GM12878 (cell line): ENCODE measurements around the gene OTOG. TPM values are rescaled to one million over a fixed set of nuclear protein-coding genes. Genes with fewer than 3 reads are reported as not detected.

Experiments
- ATAC-seq: fragments of 200-7000 bp; cut with Tn5 transposase; 3 replicates; pipeline ENCODE4 v1.9.1; 2020; ENCODE audit warnings: mild to moderate bottlenecking, moderate library complexity
- BruUV-seq: library from RNA; stranded (reverse); fragments of 400-500 nt; replicated peaks from 2 replicates; lab custom pipeline; 2021; lab: Mats Ljungman, UMichigan
- CTCF ChIA-PET: fragments of 300-600 bp; sonication (Branson Sonifier 250); formaldehyde crosslinking; extraction: SDS; loops from one replicate; lab custom pipeline; 2021; ENCODE audit warnings: inconsistent platforms; lab: Yijun Ruan, JAX
- POLR2A ChIA-PET: fragments of 350-600 bp; formaldehyde crosslinking; extraction: SDS; loops from one replicate; lab custom pipeline; 2021; ENCODE audit warnings: inconsistent platforms; lab: Charles Lee
- RAD21 ChIA-PET: fragments of 300-600 bp; sonication (Branson Sonifier 250); formaldehyde crosslinking; loops from one replicate; lab custom pipeline; 2023; ENCODE audit warnings: antibody characterized with exemption; ENCODE audit not compliant: unreplicated experiment; lab: Charles Lee
- SMC1A ChIA-PET: fragments of 300-600 bp; sonication (Branson Sonifier 250); formaldehyde crosslinking; loops from one replicate; lab custom pipeline; 2023; ENCODE audit not compliant: unreplicated experiment, uncharacterized antibody; lab: Charles Lee
- DNase-seq: peaks from one replicate; pipeline ENCODE4 v3.0.0-alpha.2; 2011; ENCODE audit warnings: low read depth, low spot score
- FAIRE-seq: peaks from 3 replicates; lab custom pipeline; 2011; peaks lifted over from hg19 to GRCh38; lab: Jason Lieb, UNC
- H2AFZ ChIP-seq: 2 replicates; pipeline ENCODE4 v1.6.0; 2011; ENCODE audit warnings: low read depth, low read length, control low read depth; ENCODE audit not compliant: control insufficient read depth
- H3K27ac ChIP-seq: 2 replicates; pipeline ENCODE4 v1.5.1; 2011; ENCODE audit warnings: control low read depth; ENCODE audit not compliant: control insufficient read depth, insufficient read depth
- H3K27me3 ChIP-seq, 2 experiments: replicated peaks in 1 of 2; 2 replicates each; pipeline versions ENCODE4 v1.6.0 to v1.6.1; 2011; ENCODE audit warnings: low read length in 1 of 2; ENCODE audit not compliant: control insufficient read depth in 2 of 2, insufficient read depth in 2 of 2
- H3K36me3 ChIP-seq, 2 experiments: 2 replicates each; pipeline ENCODE4 v1.5.1; 2011; ENCODE audit warnings: low read length in 1 of 2; ENCODE audit not compliant: control insufficient read depth in 2 of 2, insufficient read depth in 2 of 2
- H3K4me1 ChIP-seq: 2 replicates; pipeline ENCODE4 v1.6.1; 2011; ENCODE audit warnings: mild to moderate bottlenecking, low read length, moderate library complexity, mixed read lengths; ENCODE audit not compliant: control insufficient read depth, insufficient read depth
- H3K4me2 ChIP-seq: 2 replicates; pipeline ENCODE4 v1.6.0; 2011; ENCODE audit warnings: control low read depth; ENCODE audit not compliant: control insufficient read depth, insufficient read depth
- H3K4me3 ChIP-seq: fragments of 200-600 bp; sonication (generic); 2 replicates; pipeline ENCODE4 v1.5.1; 2016
- H3K79me2 ChIP-seq: 2 replicates; pipeline ENCODE4 v1.6.0; 2011; ENCODE audit warnings: low read length; ENCODE audit not compliant: control insufficient read depth, insufficient read depth
- H3K9ac ChIP-seq: 2 replicates; pipeline ENCODE4 v1.8.0; 2011; ENCODE audit warnings: low read length, control low read depth, mixed read lengths; ENCODE audit not compliant: control insufficient read depth, insufficient read depth
- H3K9me3 ChIP-seq: replicated peaks from 3 replicates; pipeline ENCODE4 v1.5.1; 2011; ENCODE audit warnings: mild to moderate bottlenecking, low read length; ENCODE audit not compliant: control insufficient read depth, insufficient read depth
- H4K20me1 ChIP-seq: 2 replicates; pipeline ENCODE4 v1.6.0; 2011; ENCODE audit not compliant: control insufficient read depth, insufficient read depth
- BCL3 ChIP-seq: IDR thresholded peaks from 2 replicates; pipeline ENCODE4 v1.6.1; 2011; ENCODE audit warnings: borderline replicate concordance, low read depth, mild to moderate bottlenecking, moderate library complexity, low read length; ENCODE audit not compliant: insufficient read depth, poor library complexity, severe bottlenecking
- FOS ChIP-seq: IDR thresholded peaks from 3 replicates; pipeline ENCODE4 v1.6.1; 2011; ENCODE audit warnings: borderline replicate concordance; ENCODE audit not compliant: insufficient read length; ENCODE audit errors: extremely low read depth
- HCFC1 ChIP-seq: fragments of 150-350 bp; IDR thresholded peaks from 2 replicates; pipeline ENCODE4 v1.6.1; 2014; ENCODE audit warnings: low read length
- NFYB ChIP-seq: IDR thresholded peaks from 2 replicates; pipeline ENCODE4 v1.6.1; 2011; ENCODE audit warnings: low read depth, mild to moderate bottlenecking, low read length, improper control_type of control experiment, moderate library complexity; ENCODE audit not compliant: insufficient read depth
- PAX5 ChIP-seq: IDR thresholded peaks from 2 replicates; pipeline ENCODE4 v1.6.1; 2011; ENCODE audit warnings: low read depth, low read length, borderline replicate concordance
- RBBP5 ChIP-seq: fragments of 200-600 bp; sonication (generic); conservative IDR thresholded peaks from 2 replicates; pipeline ENCODE4 v1.6.1; 2016
- SMAD5 ChIP-seq: IDR thresholded peaks from 2 replicates; pipeline ENCODE4 v1.6.1; 2016; ENCODE audit warnings: antibody characterized with exemption, low read depth
- SMARCA5 ChIP-seq: fragments of 450-650 bp; IDR thresholded peaks from 2 replicates; pipeline ENCODE4 v1.6.1; 2017; ENCODE audit warnings: mild to moderate bottlenecking
- TCF7 ChIP-seq: IDR thresholded peaks from 2 replicates; pipeline ENCODE4 v1.6.1; 2014; ENCODE audit warnings: antibody characterized with exemption, borderline replicate concordance
- ZBTB33 ChIP-seq: fragments of 450-650 bp; IDR thresholded peaks from 2 replicates; pipeline ENCODE4 v1.6.1; 2017; ENCODE audit warnings: mild to moderate bottlenecking
- ZNF207 ChIP-seq: fragments of 450-650 bp; IDR thresholded peaks from 2 replicates; pipeline ENCODE4 v1.6.1; 2014; ENCODE audit warnings: antibody characterized with exemption, mild to moderate bottlenecking, borderline replicate concordance
- ZNF274 ChIP-seq: IDR thresholded peaks from one replicate; pipeline ENCODE4 v1.8.0; 2011; ENCODE audit not compliant: insufficient read length, insufficient read depth
- WGBS: methylation state at CpG from one replicate; pipeline ENCODE4 v1.1.6; 2016; ENCODE audit warnings: low lambda C conversion rate; ENCODE audit not compliant: insufficient replicate concordance, insufficient coverage; ENCODE audit errors: missing lambda C conversion rate; 5-methylcytosine and 5-hydroxymethylcytosine counted together
- in situ Hi-C: fragments of 300-500 bp; cut with MboI; formaldehyde crosslinking; loops from 9 replicates; pipeline ENCODE4 v1.14.3; 2018; ENCODE audit warnings: mixed read lengths
- intact Hi-C: fragments of 100-400 bp; cut with micrococcal nuclease; formaldehyde crosslinking; loops from one replicate; pipeline ENCODE4 v1.14.2; 2022; ENCODE audit not compliant: unreplicated experiment
- polyA plus RNA-seq, 11 experiments: library from polyadenylated mRNA; depleted of rRNA in 4 of 11; unstranded in 6 of 11; stranded (reverse) in 5 of 11; fragments of >200 nt; fragmentation: Nextera tagmentation in 4 of 11; fragmentation: Illumina TruSeq in 1 of 11; extraction: Ambion mirVana in 4 of 11; extraction: Trizol in 1 of 11; gene quantifications; 1 replicate in 1 of 11; 2 replicates in 10 of 11; pipeline versions ENCODE4 v1.2.1 to v1.2.3, GENCODE V29; 2011 to 2016; ENCODE audit warnings: inconsistent platforms in 2 of 11, missing spikeins in 2 of 11, low read depth in 1 of 11
- total RNA-seq, 4 experiments: library from RNA; depleted of rRNA in 3 of 4; stranded (reverse); fragments of >200 nt in 3 of 4; fragmentation: Illumina TruSeq in 1 of 4; extraction: Trizol in 1 of 4; gene quantifications; 2 replicates each; pipeline versions ENCODE4 v1.2.1 to v1.2.3, GENCODE V29; 2013 to 2021
- TF ChIP-seq, protein P1 (sequence below): fragments of 450-650 bp; IDR thresholded peaks from 2 replicates; pipeline ENCODE4 v1.6.1; 2017; ENCODE audit warnings: mild to moderate bottlenecking, moderate library complexity
- TF ChIP-seq, protein P2 (sequence below): IDR thresholded peaks from 2 replicates; pipeline ENCODE4 v1.6.1; 2011; ENCODE audit warnings: low read depth, low read length, improper control_type of control experiment, borderline replicate concordance

OTOG gene
- total and polyA plus RNA-seq, 10 of the 15 experiments (the other 5 are each of a cell fraction or from before 2014, with no cell fraction given), result not detected

GRCh38 chr11:17505146-17505545 lies 41.9 kb upstream of the OTOG start:
- POLR2A ChIA-PET, result no interaction called here
- intact Hi-C loops, result no loop called here

More at GRCh38 chr11:17505146-17505545, 41.9 kb upstream of the OTOG start:
- H3K4me3 ChIP-seq, result no peak overlapping the region
- WGBS, result 46% methylated on average over 4 of the region's 4 CpGs
- no peak for FAIRE-seq
- no peaks in the 10 kb centered on the region for H3K9me3 ChIP-seq
- H3K27ac ChIP-seq, result no peak overlapping the region
- RAD21 ChIA-PET, result interaction anchor here (0.7 to 3.3 kb wide), 2 partner anchors 121 to 275 kb away, joined by 3 to 19 read pairs; no protein-coding TSS in a partner anchor
- H3K79me2 ChIP-seq, result no peaks in the 10 kb centered on the region
- CTCF ChIA-PET, result interaction anchor here (0.7 to 4.0 kb wide), 8 partner anchors 8 to 275 kb away, joined by 3 to 36 read pairs (median 4); no protein-coding TSS in a partner anchor
- ATAC-seq, result no peak
- TF ChIP-seq SMARCA5 (no peak), ZNF274 (no peak), HCFC1 (no peak), BCL3 (no peak), ZBTB33 (no peak), ZNF207 (no peak), NFYB (no peak), RBBP5 (no peak), TCF7 (no peak), SMAD5 (no peak), FOS (no peak), PAX5 (no peak)
- TF ChIP-seq, protein P1, sequence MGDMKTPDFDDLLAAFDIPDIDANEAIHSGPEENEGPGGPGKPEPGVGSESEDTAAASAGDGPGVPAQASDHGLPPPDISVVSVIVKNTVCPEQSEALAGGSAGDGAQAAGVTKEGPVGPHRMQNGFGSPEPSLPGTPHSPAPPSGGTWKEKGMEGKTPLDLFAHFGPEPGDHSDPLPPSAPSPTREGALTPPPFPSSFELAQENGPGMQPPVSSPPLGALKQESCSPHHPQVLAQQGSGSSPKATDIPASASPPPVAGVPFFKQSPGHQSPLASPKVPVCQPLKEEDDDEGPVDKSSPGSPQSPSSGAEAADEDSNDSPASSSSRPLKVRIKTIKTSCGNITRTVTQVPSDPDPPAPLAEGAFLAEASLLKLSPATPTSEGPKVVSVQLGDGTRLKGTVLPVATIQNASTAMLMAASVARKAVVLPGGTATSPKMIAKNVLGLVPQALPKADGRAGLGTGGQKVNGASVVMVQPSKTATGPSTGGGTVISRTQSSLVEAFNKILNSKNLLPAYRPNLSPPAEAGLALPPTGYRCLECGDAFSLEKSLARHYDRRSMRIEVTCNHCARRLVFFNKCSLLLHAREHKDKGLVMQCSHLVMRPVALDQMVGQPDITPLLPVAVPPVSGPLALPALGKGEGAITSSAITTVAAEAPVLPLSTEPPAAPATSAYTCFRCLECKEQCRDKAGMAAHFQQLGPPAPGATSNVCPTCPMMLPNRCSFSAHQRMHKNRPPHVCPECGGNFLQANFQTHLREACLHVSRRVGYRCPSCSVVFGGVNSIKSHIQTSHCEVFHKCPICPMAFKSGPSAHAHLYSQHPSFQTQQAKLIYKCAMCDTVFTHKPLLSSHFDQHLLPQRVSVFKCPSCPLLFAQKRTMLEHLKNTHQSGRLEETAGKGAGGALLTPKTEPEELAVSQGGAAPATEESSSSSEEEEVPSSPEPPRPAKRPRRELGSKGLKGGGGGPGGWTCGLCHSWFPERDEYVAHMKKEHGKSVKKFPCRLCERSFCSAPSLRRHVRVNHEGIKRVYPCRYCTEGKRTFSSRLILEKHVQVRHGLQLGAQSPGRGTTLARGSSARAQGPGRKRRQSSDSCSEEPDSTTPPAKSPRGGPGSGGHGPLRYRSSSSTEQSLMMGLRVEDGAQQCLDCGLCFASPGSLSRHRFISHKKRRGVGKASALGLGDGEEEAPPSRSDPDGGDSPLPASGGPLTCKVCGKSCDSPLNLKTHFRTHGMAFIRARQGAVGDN, result no peak
- TF ChIP-seq, protein P2, sequence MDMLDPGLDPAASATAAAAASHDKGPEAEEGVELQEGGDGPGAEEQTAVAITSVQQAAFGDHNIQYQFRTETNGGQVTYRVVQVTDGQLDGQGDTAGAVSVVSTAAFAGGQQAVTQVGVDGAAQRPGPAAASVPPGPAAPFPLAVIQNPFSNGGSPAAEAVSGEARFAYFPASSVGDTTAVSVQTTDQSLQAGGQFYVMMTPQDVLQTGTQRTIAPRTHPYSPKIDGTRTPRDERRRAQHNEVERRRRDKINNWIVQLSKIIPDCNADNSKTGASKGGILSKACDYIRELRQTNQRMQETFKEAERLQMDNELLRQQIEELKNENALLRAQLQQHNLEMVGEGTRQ, result no peak
- TF ChIP-seq, all 136 proteins: peak for 0
- H3K27me3 ChIP-seq, result no peaks in the 10 kb centered on the region; a peak in 1 of 4 replicates
- no peaks in the 10 kb centered on the region; the same call in 1 of the 2 replicates for H4K20me1 ChIP-seq
- SMC1A ChIA-PET, result interaction anchor here (0.6 to 2.7 kb wide), 3 partner anchors 122 to 275 kb away, joined by 3 to 18 read pairs (median 8); no protein-coding TSS in a partner anchor
- H2AFZ ChIP-seq, result no peak overlapping the region
- no peaks in the 10 kb centered on the region; the same call in 1 of the 2 replicates for H3K4me1 ChIP-seq
- DNase-seq, result no peak
- no peak overlapping the region for H3K4me2 ChIP-seq
- no peak overlapping the region for H3K9ac ChIP-seq
- no TSS peak for BruUV-seq
- no peaks in the 10 kb centered on the region for H3K36me3 ChIP-seq
- in situ Hi-C loops, result loop anchor here (5.0 to 10.0 kb wide), 2 partner anchors 120 to 278 kb away; partner anchors contain the start of gene KCNJ11
